Panc1 (cell line): Measurements from ENCODE around the gene ARHGAP45. TPM values are rescaled to one million over a fixed set of nuclear protein-coding genes. Genes with fewer than 3 reads are reported as not detected.

ENCODE experiments used
- ATAC-seq: fragments of 200-7000 bp; cut with Tn5 transposase; 2 replicates; pipeline ENCODE4 v1.9.1; 2020; ENCODE audit warnings: mild to moderate bottlenecking, moderate library complexity
- Bru-seq: library from RNA; stranded (reverse); fragments of 400-500 nt; gene quantifications from one replicate; lab custom pipeline; 2021; lab: Mats Ljungman, UMichigan
- BruChase-seq, 2 experiments: library from RNA; stranded (reverse); fragments of 400-500 nt; gene quantifications; one replicate each; lab custom pipeline; 2021; lab: Mats Ljungman, UMichigan
- BruUV-seq: library from RNA; stranded (reverse); fragments of 400-500 nt; replicated peaks from 2 replicates; lab custom pipeline; 2021; lab: Mats Ljungman, UMichigan
- CTCF ChIA-PET: fragments of 300-600 bp; sonication (Branson Sonifier 250); formaldehyde crosslinking; loops from one replicate; lab custom pipeline; 2022; ENCODE audit warnings: antibody characterized with exemption; lab: Charles Lee
- POLR2A ChIA-PET: fragments of 300-600 bp; sonication (Branson Sonifier 250); formaldehyde crosslinking; loops from one replicate; lab custom pipeline; 2022; ENCODE audit warnings: antibody characterized with exemption; lab: Charles Lee
- DNase-seq: peaks from one replicate; pipeline ENCODE4 v3.0.0-alpha.2; 2010; ENCODE audit warnings: low read depth, low spot score
- H3K27ac ChIP-seq: 2 replicates; pipeline ENCODE4 v1.5.1; 2011; ENCODE audit warnings: mild to moderate bottlenecking, low read length, inconsistent platforms
- H3K27me3 ChIP-seq: fragments of 200-500 bp; sonication (Bioruptor generic); 2 replicates; pipeline ENCODE4 v1.6.0; 2014; ENCODE audit warnings: low read length, inconsistent platforms; ENCODE audit not compliant: control insufficient read depth, insufficient read depth
- H3K36me3 ChIP-seq: fragments of 200-500 bp; sonication (Bioruptor generic); 2 replicates; pipeline ENCODE4 v1.5.1; 2014; ENCODE audit warnings: inconsistent platforms, mild to moderate bottlenecking, low read length, moderate library complexity; ENCODE audit not compliant: control insufficient read depth, insufficient read depth
- H3K4me1 ChIP-seq: 2 replicates; pipeline ENCODE4 v1.5.1; 2011; ENCODE audit warnings: inconsistent platforms, mild to moderate bottlenecking, low read length, moderate library complexity; ENCODE audit not compliant: control insufficient read depth, insufficient read depth
- H3K4me3 ChIP-seq, 2 experiments: 2 replicates each; pipeline ENCODE4 v1.5.1; 2011 to 2012; ENCODE audit warnings: low read depth in 2 of 2, low read length in 2 of 2, mild to moderate bottlenecking in 2 of 2, inconsistent platforms in 1 of 2, moderate library complexity in 1 of 2
- H3K9me3 ChIP-seq: fragments of 200-500 bp; sonication (Bioruptor generic); 2 replicates; pipeline ENCODE4 v1.5.1; 2014; ENCODE audit warnings: low read depth, mild to moderate bottlenecking, inconsistent platforms, low read length, moderate library complexity; ENCODE audit not compliant: control insufficient read depth, insufficient read depth
- CTCF ChIP-seq: fragments of 450-650 bp; IDR thresholded peaks from 2 replicates; pipeline ENCODE4 v1.5.1; 2017; ENCODE audit warnings: mild to moderate bottlenecking
- POLR2AphosphoS5 ChIP-seq: IDR thresholded peaks from 2 replicates; pipeline ENCODE4 v1.6.1; 2012; ENCODE audit warnings: mild to moderate bottlenecking, low read depth, low read length, moderate library complexity
- REST ChIP-seq, 2 experiments: IDR thresholded peaks; 2 replicates each; pipeline ENCODE4 v1.6.1; 2011 to 2012; ENCODE audit warnings: low read depth in 2 of 2, control low read depth in 1 of 2, low read length in 1 of 2, mild to moderate bottlenecking in 1 of 2, moderate library complexity in 1 of 2; ENCODE audit not compliant: insufficient read depth in 1 of 2
- SIN3A ChIP-seq: IDR thresholded peaks from 2 replicates; pipeline ENCODE4 v1.6.1; 2012; ENCODE audit warnings: low read depth, mild to moderate bottlenecking, low read length, moderate library complexity, borderline replicate concordance; ENCODE audit not compliant: insufficient read depth
- TCF7L2 ChIP-seq: IDR thresholded peaks from 2 replicates; pipeline ENCODE4 v1.6.1; 2011; ENCODE audit warnings: mild to moderate bottlenecking, low read depth, low read length, inconsistent platforms
- in situ Hi-C: cut with HindIII; loops from 2 replicates; pipeline ENCODE4 v1.10.0; 2016; ENCODE audit warnings: low sequenced_read_pairs, low pct_unique_long_range_greater_than_20kb
- intact Hi-C: fragments of 100-400 bp; cut with micrococcal nuclease; formaldehyde crosslinking; loops from one replicate; pipeline ENCODE4 v1.10.0; 2022; ENCODE audit not compliant: unreplicated experiment
- long read RNA-seq: library from polyadenylated mRNA; unstranded; transcript quantifications from one replicate; pipeline ENCODE4 v2.0.0, GENCODE V29; 2021; ENCODE audit not compliant: unreplicated experiment
- polyA plus RNA-seq: library from polyadenylated mRNA; unstranded; fragments of >200 nt; gene quantifications from one replicate; pipeline ENCODE4 v1.2.1, GENCODE V29; 2012; ENCODE audit warnings: missing spikeins; ENCODE audit not compliant: insufficient read length
- total RNA-seq: library from RNA; stranded (reverse); gene quantifications from one replicate; pipeline ENCODE4 v1.2.1, GENCODE V29; 2021; ENCODE audit not compliant: unreplicated experiment

The ARHGAP45 gene, protein sequence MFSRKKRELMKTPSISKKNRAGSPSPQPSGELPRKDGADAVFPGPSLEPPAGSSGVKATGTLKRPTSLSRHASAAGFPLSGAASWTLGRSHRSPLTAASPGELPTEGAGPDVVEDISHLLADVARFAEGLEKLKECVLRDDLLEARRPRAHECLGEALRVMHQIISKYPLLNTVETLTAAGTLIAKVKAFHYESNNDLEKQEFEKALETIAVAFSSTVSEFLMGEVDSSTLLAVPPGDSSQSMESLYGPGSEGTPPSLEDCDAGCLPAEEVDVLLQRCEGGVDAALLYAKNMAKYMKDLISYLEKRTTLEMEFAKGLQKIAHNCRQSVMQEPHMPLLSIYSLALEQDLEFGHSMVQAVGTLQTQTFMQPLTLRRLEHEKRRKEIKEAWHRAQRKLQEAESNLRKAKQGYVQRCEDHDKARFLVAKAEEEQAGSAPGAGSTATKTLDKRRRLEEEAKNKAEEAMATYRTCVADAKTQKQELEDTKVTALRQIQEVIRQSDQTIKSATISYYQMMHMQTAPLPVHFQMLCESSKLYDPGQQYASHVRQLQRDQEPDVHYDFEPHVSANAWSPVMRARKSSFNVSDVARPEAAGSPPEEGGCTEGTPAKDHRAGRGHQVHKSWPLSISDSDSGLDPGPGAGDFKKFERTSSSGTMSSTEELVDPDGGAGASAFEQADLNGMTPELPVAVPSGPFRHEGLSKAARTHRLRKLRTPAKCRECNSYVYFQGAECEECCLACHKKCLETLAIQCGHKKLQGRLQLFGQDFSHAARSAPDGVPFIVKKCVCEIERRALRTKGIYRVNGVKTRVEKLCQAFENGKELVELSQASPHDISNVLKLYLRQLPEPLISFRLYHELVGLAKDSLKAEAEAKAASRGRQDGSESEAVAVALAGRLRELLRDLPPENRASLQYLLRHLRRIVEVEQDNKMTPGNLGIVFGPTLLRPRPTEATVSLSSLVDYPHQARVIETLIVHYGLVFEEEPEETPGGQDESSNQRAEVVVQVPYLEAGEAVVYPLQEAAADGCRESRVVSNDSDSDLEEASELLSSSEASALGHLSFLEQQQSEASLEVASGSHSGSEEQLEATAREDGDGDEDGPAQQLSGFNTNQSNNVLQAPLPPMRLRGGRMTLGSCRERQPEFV
- total RNA-seq, result 27.8 TPM
- 34.5 TPM for polyA plus RNA-seq
- percentile 44 among the genes with signal in this experiment for Bru-seq, nascent RNA
- BruChase-seq, experiment 1, labeled RNA remaining after a 2-hour chase, result percentile 55 among the genes with signal in this experiment
- BruChase-seq, experiment 2, labeled RNA remaining after a 6-hour chase, result percentile 64 among the genes with signal in this experiment
- long read RNA-seq, full-length matches to known transcripts, result 35 of 64 reads
- long read RNA-seq, partial matches to known transcripts, result 18 of 64 reads
- long read RNA-seq, other reads (novel, unspliced or antisense), result 11 of 64 reads

GRCh38 chr19:1066748-1067340 is at the start of gene ARHGAP45:
TSS of gene ARHGAP45 (plus strand) at chr19:1067167. CDS start at chr19:1067406, 239 bp downstream.
- Histone ChIP-seq H3K27ac (peak within 1 kb of the TSS; percentile 66), H3K27me3 (no peaks in the 10 kb centered on the region), H3K9me3 (no peaks in the 10 kb centered on the region), H3K36me3 (no peaks in the 10 kb centered on the region; the same call in 1 of the 2 replicates), H3K4me3 (peak within 1 kb of the TSS; percentile 45 to 59), H3K4me1 (peaks cover 17% of the 10 kb centered on the region)
- ATAC-seq (peak; percentile 8), DNase-seq (no peak)
- in situ Hi-C loops (no loop called here), intact Hi-C loops (no loop called here)
- TF ChIP-seq SIN3A (0 out of 2 replicates have a peak, but pooled peaks have one; percentile 35), POLR2AphosphoS5 (no peak), REST (IDR thresholded peaks at IDR 0.05; ENCODE audit: insufficient read depth in 1 of 2, low read depth in 2 of 2, low read length in 1 of 2) (no peak), TCF7L2 (no peak), CTCF (no peak)
- ChIA-PET CTCF (no interaction called here), POLR2A (no interaction called here)
- no TSS peak for BruUV-seq
